ENCODE data around the gene ANKRD44.

The ANKRD44 gene

GRCh38 chr2:196988639-196989038, 321.9 kb downstream of the ANKRD44 start:
- Histone ChIP-seq H3K4me3 (ENCODE audit: low read depth, low read length) (no peak overlapping the region), H3K27me3 (ENCODE audit: control insufficient read depth, insufficient read depth, low read length) (no peaks in the 10 kb centered on the region), H3K9ac (ENCODE audit: low read depth, low read length) (no peak overlapping the region), H3K9me3 (ENCODE audit: control insufficient read depth, insufficient read depth, low read length) (no peaks in the 10 kb centered on the region), H3K4me1 (ENCODE audit: control insufficient read depth, insufficient read depth, low read length) (no peaks in the 10 kb centered on the region), H3K36me3 (ENCODE audit: control insufficient read depth, insufficient read depth, low read length) (no peaks in the 10 kb centered on the region)

GRCh38 chr2:196987649-196988364, 322.8 kb downstream of the ANKRD44 start:
- Histone ChIP-seq H3K4me1 (ENCODE audit: control insufficient read depth, insufficient read depth, low read length) (no peaks in the 10 kb centered on the region), H3K27me3 (ENCODE audit: control insufficient read depth, insufficient read depth, low read length) (no peaks in the 10 kb centered on the region), H3K9me3 (ENCODE audit: control insufficient read depth, insufficient read depth, low read length) (no peaks in the 10 kb centered on the region), H3K36me3 (ENCODE audit: control insufficient read depth, insufficient read depth, low read length) (no peaks in the 10 kb centered on the region), H3K9ac (ENCODE audit: low read depth, low read length) (no peak overlapping the region), H3K4me3 (ENCODE audit: low read depth, low read length) (no peak overlapping the region)

- H3K4me3 ChIP-seq (ENCODE audit: low read depth, low read length) = no peak overlapping the region
- no peaks in the 10 kb centered on the region for H3K9me3 ChIP-seq (ENCODE audit: control insufficient read depth, insufficient read depth, low read length)
- no peaks in the 10 kb centered on the region for H3K27me3 ChIP-seq (ENCODE audit: control insufficient read depth, insufficient read depth, low read length)
- no peak overlapping the region for H3K9ac ChIP-seq (ENCODE audit: low read depth, low read length)
- H3K36me3 ChIP-seq (ENCODE audit: control insufficient read depth, insufficient read depth, low read length) = no peaks in the 10 kb centered on the region
- no peaks in the 10 kb centered on the region for H3K4me1 ChIP-seq (ENCODE audit: control insufficient read depth, insufficient read depth, low read length)
These were observed 323.3 kb downstream of the ANKRD44 start for GRCh38 chr2:196987298-196987648.

DNA sequence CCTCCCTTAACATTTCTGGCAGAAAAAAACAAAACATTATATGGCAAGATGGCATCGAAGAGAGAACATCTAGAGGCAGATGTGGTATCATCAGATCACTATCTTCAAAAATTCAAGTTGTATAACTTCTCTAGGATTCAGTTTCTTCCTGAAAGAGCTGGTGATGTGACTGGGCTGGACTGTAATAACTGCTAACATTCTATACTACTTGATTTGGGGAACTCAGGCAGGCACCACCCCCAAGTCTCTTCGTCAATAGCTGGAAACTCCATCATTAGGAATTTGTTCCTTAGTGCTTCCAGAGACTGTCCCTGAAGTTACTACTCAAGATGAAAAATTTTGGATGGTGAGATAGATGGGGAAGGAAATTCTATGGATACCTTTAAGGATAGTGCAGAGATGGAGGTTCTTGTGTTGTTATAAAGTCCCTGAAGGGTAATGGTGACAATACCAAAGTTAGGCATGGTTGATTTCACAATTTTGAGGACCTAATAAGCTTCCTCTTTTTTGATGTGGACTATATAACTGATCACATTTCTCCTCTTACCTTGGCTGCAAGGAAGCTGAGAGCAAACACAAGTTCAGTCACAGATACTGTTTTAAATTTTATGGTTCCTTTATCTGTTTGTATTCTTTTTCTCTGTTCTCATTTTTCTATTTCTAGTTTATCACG, 324.9 kb downstream of the ANKRD44 start:
- Histone ChIP-seq H3K4me1 (ENCODE audit: control insufficient read depth, insufficient read depth, low read length) (no peaks in the 10 kb centered on the region), H3K4me3 (ENCODE audit: low read depth, low read length) (no peak overlapping the region), H3K36me3 (ENCODE audit: control insufficient read depth, insufficient read depth, low read length) (no peaks in the 10 kb centered on the region), H3K9me3 (ENCODE audit: control insufficient read depth, insufficient read depth, low read length) (no peaks in the 10 kb centered on the region), H3K27me3 (ENCODE audit: control insufficient read depth, insufficient read depth, low read length) (no peaks in the 10 kb centered on the region), H3K9ac (ENCODE audit: low read depth, low read length) (no peak overlapping the region)

DNA sequence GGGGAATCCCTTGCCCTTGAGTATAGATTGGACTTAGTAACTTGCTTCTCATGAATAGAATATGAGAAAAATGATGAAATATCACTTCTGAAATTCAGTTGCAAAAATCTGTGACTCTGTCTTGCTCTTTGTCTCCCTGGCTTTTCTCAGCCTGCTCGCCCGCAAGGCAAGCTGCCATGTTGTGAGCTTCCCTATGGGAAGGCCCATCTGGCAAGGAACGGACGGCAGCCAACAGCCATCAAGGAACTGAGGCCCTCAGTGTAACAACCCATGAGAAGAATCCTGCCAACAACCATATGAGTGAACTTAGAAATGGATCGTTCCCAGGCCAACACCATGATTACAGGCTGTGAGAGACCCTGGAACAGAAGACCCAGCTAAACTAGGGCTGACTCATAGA, 325.7 kb downstream of the ANKRD44 start:
- Histone ChIP-seq H3K36me3 (ENCODE audit: control insufficient read depth, insufficient read depth, low read length) (no peaks in the 10 kb centered on the region), H3K27me3 (ENCODE audit: control insufficient read depth, insufficient read depth, low read length) (no peaks in the 10 kb centered on the region), H3K9me3 (ENCODE audit: control insufficient read depth, insufficient read depth, low read length) (no peaks in the 10 kb centered on the region), H3K4me3 (ENCODE audit: low read depth, low read length) (no peak overlapping the region), H3K9ac (ENCODE audit: low read depth, low read length) (no peak overlapping the region), H3K4me1 (ENCODE audit: control insufficient read depth, insufficient read depth, low read length) (no peaks in the 10 kb centered on the region)

GRCh38 chr2:196983934-196984333, 326.6 kb downstream of the ANKRD44 start:
- Histone ChIP-seq H3K4me3 (ENCODE audit: low read depth, low read length) (no peak overlapping the region), H3K36me3 (ENCODE audit: control insufficient read depth, insufficient read depth, low read length) (no peaks in the 10 kb centered on the region), H3K4me1 (ENCODE audit: control insufficient read depth, insufficient read depth, low read length) (no peaks in the 10 kb centered on the region), H3K9ac (ENCODE audit: low read depth, low read length) (no peak overlapping the region), H3K9me3 (ENCODE audit: control insufficient read depth, insufficient read depth, low read length) (no peaks in the 10 kb centered on the region), H3K27me3 (ENCODE audit: control insufficient read depth, insufficient read depth, low read length) (no peaks in the 10 kb centered on the region)

GRCh38 chr2:196980473-196980872, 330.1 kb downstream of the ANKRD44 start:
- H3K9ac ChIP-seq (ENCODE audit: low read depth, low read length) = no peak overlapping the region
- H3K4me3 ChIP-seq (ENCODE audit: low read depth, low read length) = no peak overlapping the region
- H3K36me3 ChIP-seq (ENCODE audit: control insufficient read depth, insufficient read depth, low read length) = no peaks in the 10 kb centered on the region
- no peaks in the 10 kb centered on the region for H3K27me3 ChIP-seq (ENCODE audit: control insufficient read depth, insufficient read depth, low read length)
- no peaks in the 10 kb centered on the region for H3K4me1 ChIP-seq (ENCODE audit: control insufficient read depth, insufficient read depth, low read length)
- no peaks in the 10 kb centered on the region for H3K9me3 ChIP-seq (ENCODE audit: control insufficient read depth, insufficient read depth, low read length)

DNA sequence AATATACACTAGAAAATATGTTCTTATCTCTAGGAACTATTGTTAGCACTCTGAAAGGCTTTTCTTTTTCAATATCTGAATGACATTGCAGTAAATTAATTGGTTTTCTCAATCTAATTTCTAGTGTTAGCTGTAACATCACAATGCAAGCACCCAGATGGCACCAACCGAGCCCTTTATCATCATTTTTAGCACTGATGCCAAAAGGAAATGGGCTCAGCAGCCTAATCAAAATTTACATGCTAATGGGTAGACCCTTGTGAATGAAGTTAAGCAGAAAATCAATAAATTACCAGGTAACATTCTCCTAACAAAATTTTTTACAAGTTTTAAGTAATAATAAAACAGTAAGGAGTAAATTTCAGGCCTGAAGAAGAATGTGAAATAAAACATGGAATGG, 330.6 kb downstream of the ANKRD44 start:
- H3K9me3 ChIP-seq (ENCODE audit: control insufficient read depth, insufficient read depth, low read length) = no peaks in the 10 kb centered on the region
- H3K27me3 ChIP-seq (ENCODE audit: control insufficient read depth, insufficient read depth, low read length) = no peaks in the 10 kb centered on the region
- H3K4me3 ChIP-seq (ENCODE audit: low read depth, low read length) = no peak overlapping the region
- H3K9ac ChIP-seq (ENCODE audit: low read depth, low read length) = no peak overlapping the region
- no peaks in the 10 kb centered on the region for H3K36me3 ChIP-seq (ENCODE audit: control insufficient read depth, insufficient read depth, low read length)
- H3K4me1 ChIP-seq (ENCODE audit: control insufficient read depth, insufficient read depth, low read length) = no peaks in the 10 kb centered on the region

DNA sequence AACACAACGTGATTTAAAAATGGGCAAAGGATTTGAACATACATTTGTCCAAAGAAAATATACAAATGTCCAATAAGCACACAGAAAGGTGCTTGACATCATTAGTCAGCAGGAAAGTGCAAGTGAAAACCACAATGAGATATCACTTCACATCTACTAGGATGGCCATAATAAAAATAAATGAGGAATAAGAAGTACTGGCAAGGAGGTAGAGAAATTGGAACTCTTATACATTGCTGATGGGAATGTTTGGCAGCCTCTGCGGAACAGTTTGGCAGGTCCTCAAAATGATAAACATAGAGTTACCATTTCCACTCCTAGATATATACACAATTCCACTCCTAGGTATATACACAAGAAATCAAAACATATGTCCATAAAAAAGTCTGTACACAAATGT, 333.1 kb downstream of the ANKRD44 start:
- H3K36me3 ChIP-seq (ENCODE audit: control insufficient read depth, insufficient read depth, low read length) = no peaks in the 10 kb centered on the region
- no peaks in the 10 kb centered on the region for H3K9me3 ChIP-seq (ENCODE audit: control insufficient read depth, insufficient read depth, low read length)
- no peaks in the 10 kb centered on the region for H3K4me1 ChIP-seq (ENCODE audit: control insufficient read depth, insufficient read depth, low read length)
- H3K9ac ChIP-seq (ENCODE audit: low read depth, low read length) = no peak overlapping the region
- H3K4me3 ChIP-seq (ENCODE audit: low read depth, low read length) = no peak overlapping the region
- H3K27me3 ChIP-seq (ENCODE audit: control insufficient read depth, insufficient read depth, low read length) = no peaks in the 10 kb centered on the region

GRCh38 chr2:196974970-196975369, 335.6 kb downstream of the ANKRD44 start:
- peaks cover 4% of the 10 kb centered on the region for H3K4me1 ChIP-seq (ENCODE audit: control insufficient read depth, insufficient read depth, low read length)
- no peaks in the 10 kb centered on the region for H3K27me3 ChIP-seq (ENCODE audit: control insufficient read depth, insufficient read depth, low read length)
- no peak overlapping the region for H3K4me3 ChIP-seq (ENCODE audit: low read depth, low read length)
- no peaks in the 10 kb centered on the region for H3K9me3 ChIP-seq (ENCODE audit: control insufficient read depth, insufficient read depth, low read length)
- no peaks in the 10 kb centered on the region for H3K36me3 ChIP-seq (ENCODE audit: control insufficient read depth, insufficient read depth, low read length)
- H3K9ac ChIP-seq (ENCODE audit: low read depth, low read length) = no peak overlapping the region

GRCh38 chr2:196971574-196972279, 338.9 kb downstream of the ANKRD44 start:
- H3K4me3 ChIP-seq (ENCODE audit: low read depth, low read length) = no peak overlapping the region
- H3K4me1 ChIP-seq (ENCODE audit: control insufficient read depth, insufficient read depth, low read length) = peaks cover 6% of the 10 kb centered on the region
- H3K9ac ChIP-seq (ENCODE audit: low read depth, low read length) = no peak overlapping the region
- no peaks in the 10 kb centered on the region for H3K36me3 ChIP-seq (ENCODE audit: control insufficient read depth, insufficient read depth, low read length)
- no peaks in the 10 kb centered on the region for H3K9me3 ChIP-seq (ENCODE audit: control insufficient read depth, insufficient read depth, low read length)
- no peaks in the 10 kb centered on the region for H3K27me3 ChIP-seq (ENCODE audit: control insufficient read depth, insufficient read depth, low read length)

DNA sequence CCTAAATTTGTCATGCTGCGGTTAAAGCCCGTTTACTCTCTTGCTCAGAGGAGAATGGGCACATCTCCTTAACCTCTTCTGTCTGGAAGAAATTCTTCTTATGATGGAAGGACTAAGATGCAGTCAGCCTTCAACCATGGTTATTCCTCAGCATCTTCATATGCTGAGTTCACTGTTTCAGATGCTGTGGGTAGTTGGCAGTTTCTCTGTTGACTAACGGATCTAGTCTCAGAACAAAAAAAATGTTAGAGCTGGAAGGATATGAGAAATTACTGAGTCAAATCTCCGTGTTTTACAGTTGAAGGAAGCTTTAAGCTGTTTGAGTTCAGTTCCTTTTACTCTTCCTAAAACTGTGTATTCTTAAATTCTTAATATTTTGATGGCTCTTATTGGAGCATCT, 340.5 kb downstream of the ANKRD44 start:
- H3K4me3 ChIP-seq (ENCODE audit: low read depth, low read length) = no peak overlapping the region
- no peaks in the 10 kb centered on the region for H3K36me3 ChIP-seq (ENCODE audit: control insufficient read depth, insufficient read depth, low read length)
- H3K4me1 ChIP-seq (ENCODE audit: control insufficient read depth, insufficient read depth, low read length) = peaks cover 11% of the 10 kb centered on the region
- no peaks in the 10 kb centered on the region for H3K9me3 ChIP-seq (ENCODE audit: control insufficient read depth, insufficient read depth, low read length)
- H3K27me3 ChIP-seq (ENCODE audit: control insufficient read depth, insufficient read depth, low read length) = no peaks in the 10 kb centered on the region
- H3K9ac ChIP-seq (ENCODE audit: low read depth, low read length) = no peak overlapping the region

Data from iPS-15b (cell line).